ENCODE data around the gene RIPOR3.
"Not testable (repeated sequence)": the region's sequence is repeated elsewhere in the genome, so short reads cannot be mapped to it uniquely, and the experiment has no call there.

The RIPOR3 gene

GRCh38 chr20:50712771-50713656 lies 21.7 kb upstream of the RIPOR3 start:
- H2AFZ ChIP-seq (ENCODE audit: low read length, unreplicated experiment), result no peak overlapping the region
- H3K4me1 ChIP-seq (ENCODE audit: control insufficient read depth, insufficient read depth, low read length, unreplicated experiment), result peaks cover 14% of the 10 kb centered on the region
- no peak overlapping the region for H3K4me3 ChIP-seq (ENCODE audit: low read depth, low read length)

GRCh38 chr20:50711113-50711825 lies 19.9 kb upstream of the RIPOR3 start:
- Histone ChIP-seq H3K4me3 (ENCODE audit: low read depth, low read length) (no peak overlapping the region), H3K27ac (ENCODE audit: low read depth, low read length) (no peak overlapping the region), H3K36me3 (ENCODE audit: insufficient read depth, low read length) (no peaks in the 10 kb centered on the region), H3K79me2 (ENCODE audit: control insufficient read depth, insufficient read depth, low read length, unreplicated experiment) (no peaks in the 10 kb centered on the region), H3K4me1 (ENCODE audit: control insufficient read depth, insufficient read depth, low read length, unreplicated experiment) (peaks cover 12% of the 10 kb centered on the region), H2AFZ (ENCODE audit: low read length, unreplicated experiment) (no peak overlapping the region), H3K27me3 (ENCODE audit: insufficient read depth, low read length) (no peaks in the 10 kb centered on the region)

More at GRCh38 chr20:50712771-50713656, 21.7 kb upstream of the RIPOR3 start:
- H3K27ac ChIP-seq (ENCODE audit: low read depth, low read length), result no peak overlapping the region
- no peaks in the 10 kb centered on the region for H3K79me2 ChIP-seq (ENCODE audit: control insufficient read depth, insufficient read depth, low read length, unreplicated experiment)
- no peaks in the 10 kb centered on the region for H3K27me3 ChIP-seq (ENCODE audit: insufficient read depth, low read length)
- no peaks in the 10 kb centered on the region for H3K36me3 ChIP-seq (ENCODE audit: insufficient read depth, low read length)

DNA sequence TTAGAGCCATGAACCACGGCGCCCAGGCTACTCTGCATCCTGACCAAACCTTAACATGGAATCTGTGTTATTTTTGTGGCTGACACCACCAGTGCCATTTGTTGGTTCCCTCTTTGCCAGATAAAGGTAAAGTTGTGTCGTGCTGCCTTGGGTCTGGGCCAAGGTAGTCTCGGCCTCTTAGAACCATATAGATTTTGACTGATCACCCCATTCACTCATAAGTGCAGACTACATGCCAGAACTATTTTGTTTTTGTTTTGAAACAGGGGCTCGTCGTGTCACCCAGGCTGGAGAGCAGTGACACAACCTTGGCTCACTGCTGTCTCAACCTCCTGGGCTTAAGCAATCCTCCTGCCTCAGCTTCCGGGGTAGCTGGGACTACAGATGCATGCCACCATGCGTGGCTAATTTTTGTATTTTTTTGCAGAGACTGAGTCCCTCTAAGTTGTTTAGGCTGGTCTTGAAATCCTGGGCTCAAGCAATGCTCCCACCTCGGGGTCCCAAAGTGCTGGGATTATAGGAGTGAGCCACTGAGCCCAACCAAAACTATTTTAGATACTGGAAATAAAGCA lies 19.2 kb upstream of the RIPOR3 start:
- Histone ChIP-seq H3K4me1 (ENCODE audit: control insufficient read depth, insufficient read depth, low read length, unreplicated experiment) (peaks cover 12% of the 10 kb centered on the region), H3K4me3 (ENCODE audit: low read depth, low read length) (no peak overlapping the region), H3K79me2 (ENCODE audit: control insufficient read depth, insufficient read depth, low read length, unreplicated experiment) (no peaks in the 10 kb centered on the region), H3K27ac (ENCODE audit: low read depth, low read length) (no peak overlapping the region), H2AFZ (ENCODE audit: low read length, unreplicated experiment) (no peak overlapping the region), H3K36me3 (ENCODE audit: insufficient read depth, low read length) (no peaks in the 10 kb centered on the region), H3K27me3 (ENCODE audit: insufficient read depth, low read length) (no peaks in the 10 kb centered on the region)

DNA sequence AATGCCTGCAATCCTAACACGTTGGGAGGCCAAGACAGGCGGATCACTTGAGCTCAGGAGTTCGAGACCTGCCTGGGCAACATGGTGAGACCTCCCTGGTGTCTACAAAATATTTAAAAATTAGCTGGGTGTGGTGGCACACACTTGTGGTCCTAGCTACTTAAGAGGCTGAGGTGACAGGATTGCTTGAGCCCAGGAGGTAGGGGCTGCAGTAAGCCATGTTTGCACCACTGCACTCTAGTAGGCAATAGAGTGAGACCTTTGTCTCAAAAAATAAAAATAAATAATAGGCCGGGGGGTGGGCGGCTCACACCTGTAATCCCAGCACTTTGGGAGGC lies 18.3 kb upstream of the RIPOR3 start:
- H3K27me3 ChIP-seq (ENCODE audit: insufficient read depth, low read length), result no peaks in the 10 kb centered on the region
- H3K27ac ChIP-seq (ENCODE audit: low read depth, low read length), result no peak overlapping the region
- peaks cover 12% of the 10 kb centered on the region for H3K4me1 ChIP-seq (ENCODE audit: control insufficient read depth, insufficient read depth, low read length, unreplicated experiment)
- H3K79me2 ChIP-seq (ENCODE audit: control insufficient read depth, insufficient read depth, low read length, unreplicated experiment), result no peaks in the 10 kb centered on the region
- H2AFZ ChIP-seq (ENCODE audit: low read length, unreplicated experiment), result no peak overlapping the region
- no peaks in the 10 kb centered on the region for H3K36me3 ChIP-seq (ENCODE audit: insufficient read depth, low read length)
- no peak overlapping the region for H3K4me3 ChIP-seq (ENCODE audit: low read depth, low read length)

- H2AFZ ChIP-seq (ENCODE audit: low read length, unreplicated experiment), result no peak overlapping the region
- no peaks in the 10 kb centered on the region for H3K36me3 ChIP-seq (ENCODE audit: insufficient read depth, low read length)
- H3K79me2 ChIP-seq (ENCODE audit: control insufficient read depth, insufficient read depth, low read length, unreplicated experiment), result no peaks in the 10 kb centered on the region
- no peak overlapping the region for H3K27ac ChIP-seq (ENCODE audit: low read depth, low read length)
- H3K27me3 ChIP-seq (ENCODE audit: insufficient read depth, low read length), result no peaks in the 10 kb centered on the region
- peaks cover 12% of the 10 kb centered on the region for H3K4me1 ChIP-seq (ENCODE audit: control insufficient read depth, insufficient read depth, low read length, unreplicated experiment)
- H3K4me3 ChIP-seq (ENCODE audit: low read depth, low read length), result no peak overlapping the region
Observed at GRCh38 chr20:50708845-50709635, 17.7 kb upstream of the RIPOR3 start.

DNA sequence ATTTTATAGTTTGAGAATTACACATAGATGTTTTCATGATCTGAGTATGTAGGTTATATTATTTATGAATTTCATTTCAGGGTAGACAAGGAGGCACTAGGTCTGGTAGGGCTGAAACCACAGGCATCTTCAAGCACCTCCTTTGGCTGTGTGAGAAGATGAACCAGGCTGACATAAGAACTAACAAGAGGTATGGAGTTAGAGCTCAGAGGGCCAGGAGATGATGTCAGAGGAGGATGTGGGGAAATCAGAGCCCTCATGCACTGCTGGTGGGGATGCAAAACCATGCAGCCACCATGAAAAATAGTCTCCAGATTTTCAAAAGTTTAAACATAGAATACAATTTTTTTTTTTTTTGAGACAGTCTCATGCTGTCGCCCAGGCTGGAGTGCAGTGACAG lies 13.6 kb upstream of the RIPOR3 start:
- no peaks in the 10 kb centered on the region for H3K4me1 ChIP-seq (ENCODE audit: control insufficient read depth, insufficient read depth, low read length, unreplicated experiment)
- no peak overlapping the region for H3K4me3 ChIP-seq (ENCODE audit: low read depth, low read length)
- H2AFZ ChIP-seq (ENCODE audit: low read length, unreplicated experiment), result no peak overlapping the region
- H3K27ac ChIP-seq (ENCODE audit: low read depth, low read length), result no peak overlapping the region
- H3K79me2 ChIP-seq (ENCODE audit: control insufficient read depth, insufficient read depth, low read length, unreplicated experiment), result no peaks in the 10 kb centered on the region
- no peaks in the 10 kb centered on the region for H3K27me3 ChIP-seq (ENCODE audit: insufficient read depth, low read length)
- no peaks in the 10 kb centered on the region for H3K36me3 ChIP-seq (ENCODE audit: insufficient read depth, low read length)

- Histone ChIP-seq H3K79me2 (ENCODE audit: control insufficient read depth, insufficient read depth, low read length, unreplicated experiment) (no peaks in the 10 kb centered on the region), H2AFZ (ENCODE audit: low read length, unreplicated experiment) (no peak overlapping the region), H3K4me3 (ENCODE audit: low read depth, low read length) (no peak overlapping the region), H3K36me3 (ENCODE audit: insufficient read depth, low read length) (no peaks in the 10 kb centered on the region), H3K4me1 (ENCODE audit: control insufficient read depth, insufficient read depth, low read length, unreplicated experiment) (no peaks in the 10 kb centered on the region), H3K27ac (ENCODE audit: low read depth, low read length) (no peak overlapping the region), H3K27me3 (ENCODE audit: insufficient read depth, low read length) (no peaks in the 10 kb centered on the region)
Observed at GRCh38 chr20:50704514-50704913, 13.2 kb upstream of the RIPOR3 start.

DNA sequence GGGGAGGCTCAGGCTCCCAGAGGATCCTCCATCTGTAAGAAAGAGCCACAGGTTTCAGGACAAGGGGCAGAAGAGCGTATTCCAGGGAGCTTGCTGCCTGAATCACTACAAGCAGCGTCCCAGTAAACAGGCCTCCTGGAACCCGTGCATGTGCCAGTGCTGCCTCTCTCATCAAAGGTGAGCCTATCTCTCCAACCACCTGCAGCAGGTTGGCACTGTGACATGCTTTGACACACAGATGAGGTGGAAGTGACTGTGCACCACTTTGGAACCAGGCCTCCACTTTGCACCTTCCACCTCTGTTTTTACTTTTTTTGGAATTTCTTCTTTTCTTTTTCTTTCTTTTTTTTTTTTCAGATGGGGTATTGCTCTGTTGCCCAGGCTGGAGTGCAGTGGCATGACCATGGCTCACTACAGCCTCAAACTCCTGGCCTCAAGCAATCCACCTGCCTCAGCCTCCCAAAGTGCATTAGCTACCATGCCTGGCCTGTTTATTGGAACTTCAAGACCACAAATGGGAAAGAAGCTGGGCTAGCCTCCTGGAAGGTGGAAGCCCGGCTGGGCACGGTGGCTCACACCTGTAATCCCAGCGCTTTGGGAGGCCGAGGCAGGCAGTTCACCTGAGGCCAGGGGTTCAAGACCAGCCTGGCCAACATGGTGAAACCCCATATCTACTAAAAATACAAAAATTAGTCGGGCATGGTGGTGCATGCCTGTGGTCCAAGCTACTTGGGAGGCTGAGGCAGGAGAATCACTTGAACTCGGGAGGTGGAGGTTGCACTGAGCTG lies 12.5 kb upstream of the RIPOR3 start:
- not testable (repeated sequence) for H3K27ac ChIP-seq (ENCODE audit: low read depth, low read length); H3K4me3 ChIP-seq (ENCODE audit: low read depth, low read length); H3K36me3 ChIP-seq (ENCODE audit: insufficient read depth, low read length); H2AFZ ChIP-seq (ENCODE audit: low read length, unreplicated experiment); H3K79me2 ChIP-seq (ENCODE audit: control insufficient read depth, insufficient read depth, low read length, unreplicated experiment); H3K27me3 ChIP-seq (ENCODE audit: insufficient read depth, low read length); H3K4me1 ChIP-seq (ENCODE audit: control insufficient read depth, insufficient read depth, low read length, unreplicated experiment)

GRCh38 chr20:50701041-50701963 lies 10.0 kb upstream of the RIPOR3 start:
- no peak overlapping the region for H2AFZ ChIP-seq (ENCODE audit: low read length, unreplicated experiment)
- no peaks in the 10 kb centered on the region for H3K79me2 ChIP-seq (ENCODE audit: control insufficient read depth, insufficient read depth, low read length, unreplicated experiment)
- no peak overlapping the region for H3K4me3 ChIP-seq (ENCODE audit: low read depth, low read length)
- H3K27ac ChIP-seq (ENCODE audit: low read depth, low read length), result no peak overlapping the region
- no peaks in the 10 kb centered on the region for H3K4me1 ChIP-seq (ENCODE audit: control insufficient read depth, insufficient read depth, low read length, unreplicated experiment)
- H3K36me3 ChIP-seq (ENCODE audit: insufficient read depth, low read length), result no peaks in the 10 kb centered on the region
- no peaks in the 10 kb centered on the region for H3K27me3 ChIP-seq (ENCODE audit: insufficient read depth, low read length)

Data from ACC112 (cell line).